ENCODE results near the gene HGFAC.

HGFAC gene

GRCh38 chr4:3494462-3494871, 52.7 kb downstream of the HGFAC start:
- no peak for TF ChIP-seq CTCF (conservative IDR thresholded peaks at IDR 0.05; ENCODE audit: low read depth, low read length)
- DNase-seq (ENCODE audit: low read depth): no peak
- no peak overlapping the region for H3K4me3 ChIP-seq (ENCODE audit: low read depth, low read length)

GRCh38 chr4:3495204-3495975, 53.6 kb downstream of the HGFAC start:
- no peak for DNase-seq (ENCODE audit: low read depth)
- H3K4me3 ChIP-seq (ENCODE audit: low read depth, low read length): no peak overlapping the region
- no peak for TF ChIP-seq CTCF (conservative IDR thresholded peaks at IDR 0.05; ENCODE audit: low read depth, low read length)

GRCh38 chr4:3496021-3496420, 54.3 kb downstream of the HGFAC start:
- no peak for TF ChIP-seq CTCF (conservative IDR thresholded peaks at IDR 0.05; ENCODE audit: low read depth, low read length)
- no peak for DNase-seq (ENCODE audit: low read depth)
- H3K4me3 ChIP-seq (ENCODE audit: low read depth, low read length): no peak overlapping the region

- no peak for TF ChIP-seq CTCF (conservative IDR thresholded peaks at IDR 0.05; ENCODE audit: low read depth, low read length)
- H3K4me3 ChIP-seq (ENCODE audit: low read depth, low read length): no peak overlapping the region
- DNase-seq (ENCODE audit: low read depth): no peak
These were observed 55.3 kb downstream of the HGFAC start for GRCh38 chr4:3497095-3497494.

- H3K4me3 ChIP-seq (ENCODE audit: low read depth, low read length): no peak overlapping the region
- DNase-seq (ENCODE audit: low read depth): no peak
- no peak for TF ChIP-seq CTCF (conservative IDR thresholded peaks at IDR 0.05; ENCODE audit: low read depth, low read length)
These were observed 56.0 kb downstream of the HGFAC start for GRCh38 chr4:3497523-3498389.

GRCh38 chr4:3498407-3498806, 56.6 kb downstream of the HGFAC start:
- no peak for DNase-seq (ENCODE audit: low read depth)
- TF ChIP-seq CTCF (conservative IDR thresholded peaks at IDR 0.05; ENCODE audit: low read depth, low read length): no peak
- H3K4me3 ChIP-seq (ENCODE audit: low read depth, low read length): no peak overlapping the region
